ENCODE results near the gene SMAD2.

The SMAD2 gene

DNA sequence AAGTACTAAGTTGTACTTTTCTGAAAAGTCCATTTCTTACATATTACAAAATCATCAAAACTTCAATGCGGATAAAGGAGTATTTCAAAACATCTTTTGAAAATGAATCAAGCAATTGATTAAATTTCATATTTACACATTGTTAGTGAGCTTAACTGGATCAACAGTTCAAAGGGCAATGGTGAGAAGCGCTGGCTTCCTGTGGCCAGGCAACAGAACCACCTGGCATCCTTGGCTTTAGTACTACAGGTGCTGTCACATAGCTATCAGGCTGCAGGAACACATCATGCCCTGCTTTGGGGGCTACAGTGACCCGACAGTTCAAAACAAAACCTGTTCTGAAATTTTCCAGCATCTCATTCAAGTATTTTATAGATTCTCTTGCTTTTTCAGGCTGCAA lies 59.2 kb downstream of the SMAD2 start:
- TF ChIP-seq EZH2 (IDR thresholded peaks at IDR 0.05; ENCODE audit: borderline replicate concordance, low read depth, low read length, severe bottlenecking): no peak
- TF ChIP-seq, protein P1, sequence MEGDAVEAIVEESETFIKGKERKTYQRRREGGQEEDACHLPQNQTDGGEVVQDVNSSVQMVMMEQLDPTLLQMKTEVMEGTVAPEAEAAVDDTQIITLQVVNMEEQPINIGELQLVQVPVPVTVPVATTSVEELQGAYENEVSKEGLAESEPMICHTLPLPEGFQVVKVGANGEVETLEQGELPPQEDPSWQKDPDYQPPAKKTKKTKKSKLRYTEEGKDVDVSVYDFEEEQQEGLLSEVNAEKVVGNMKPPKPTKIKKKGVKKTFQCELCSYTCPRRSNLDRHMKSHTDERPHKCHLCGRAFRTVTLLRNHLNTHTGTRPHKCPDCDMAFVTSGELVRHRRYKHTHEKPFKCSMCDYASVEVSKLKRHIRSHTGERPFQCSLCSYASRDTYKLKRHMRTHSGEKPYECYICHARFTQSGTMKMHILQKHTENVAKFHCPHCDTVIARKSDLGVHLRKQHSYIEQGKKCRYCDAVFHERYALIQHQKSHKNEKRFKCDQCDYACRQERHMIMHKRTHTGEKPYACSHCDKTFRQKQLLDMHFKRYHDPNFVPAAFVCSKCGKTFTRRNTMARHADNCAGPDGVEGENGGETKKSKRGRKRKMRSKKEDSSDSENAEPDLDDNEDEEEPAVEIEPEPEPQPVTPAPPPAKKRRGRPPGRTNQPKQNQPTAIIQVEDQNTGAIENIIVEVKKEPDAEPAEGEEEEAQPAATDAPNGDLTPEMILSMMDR (IDR thresholded peaks at IDR 0.05; ENCODE audit: borderline replicate concordance, extremely low read depth, low read length, poor library complexity, severe bottlenecking): no peak
- H3K27ac ChIP-seq (ENCODE audit: low read length): no peak overlapping the region
- H2AFZ ChIP-seq (ENCODE audit: low read depth, low read length): no peak overlapping the region
- H3K4me2 ChIP-seq (ENCODE audit: insufficient read depth, low read length): no peak overlapping the region
- peaks cover 64% of the 10 kb centered on the region for H3K36me3 ChIP-seq (ENCODE audit: insufficient read depth, low read length)
- no peak overlapping the region for H3K4me3 ChIP-seq (ENCODE audit: low read depth in 1 of 2, low read length in 2 of 2)
- H3K79me2 ChIP-seq (ENCODE audit: insufficient read depth, low read length): peaks cover 52% of the 10 kb centered on the region
- H3K9ac ChIP-seq (ENCODE audit: low read depth, low read length): no peak overlapping the region
- H4K20me1 ChIP-seq (ENCODE audit: insufficient read depth, low read length): peaks cover 14% of the 10 kb centered on the region; the same call in 1 of the 2 replicates
- ATAC-seq (ENCODE audit: insufficient read depth, low read depth) (no peak), DNase-seq (no peak)
- no peaks in the 10 kb centered on the region for H3K9me3 ChIP-seq (ENCODE audit: insufficient read depth, low read length, severe bottlenecking)
- H3K4me1 ChIP-seq (ENCODE audit: insufficient read depth, low read length): no peaks in the 10 kb centered on the region
- H3K27me3 ChIP-seq (ENCODE audit: insufficient read depth, low read length, poor library complexity): no peaks in the 10 kb centered on the region

- Histone ChIP-seq H3K9me3 (ENCODE audit: insufficient read depth, low read length, severe bottlenecking) (no peaks in the 10 kb centered on the region), H2AFZ (ENCODE audit: low read depth, low read length) (no peak overlapping the region), H3K4me3 (ENCODE audit: low read depth in 1 of 2, low read length in 2 of 2) (no peak overlapping the region), H4K20me1 (ENCODE audit: insufficient read depth, low read length) (peaks cover 14% of the 10 kb centered on the region; the same call in 1 of the 2 replicates), H3K27me3 (ENCODE audit: insufficient read depth, low read length, poor library complexity) (no peaks in the 10 kb centered on the region), H3K4me2 (ENCODE audit: insufficient read depth, low read length) (no peak overlapping the region), H3K79me2 (ENCODE audit: insufficient read depth, low read length) (peaks cover 46% of the 10 kb centered on the region), H3K27ac (ENCODE audit: low read length) (no peak overlapping the region), H3K4me1 (ENCODE audit: insufficient read depth, low read length) (no peaks in the 10 kb centered on the region), H3K36me3 (ENCODE audit: insufficient read depth, low read length) (peaks cover 71% of the 10 kb centered on the region), H3K9ac (ENCODE audit: low read depth, low read length) (no peak overlapping the region)
- TF ChIP-seq EZH2 (IDR thresholded peaks at IDR 0.05; ENCODE audit: borderline replicate concordance, low read depth, low read length, severe bottlenecking): no peak
- TF ChIP-seq, protein P1 (IDR thresholded peaks at IDR 0.05; ENCODE audit: borderline replicate concordance, extremely low read depth, low read length, poor library complexity, severe bottlenecking): no peak
- DNase-seq (no peak), ATAC-seq (ENCODE audit: insufficient read depth, low read depth) (no peak)
Observed at GRCh38 chr18:47870605-47871004, 59.9 kb downstream of the SMAD2 start.

GRCh38 chr18:47868744-47869143 lies 61.7 kb downstream of the SMAD2 start:
- no peak overlapping the region for H3K4me3 ChIP-seq (ENCODE audit: low read depth in 1 of 2, low read length in 2 of 2)
- DNase-seq (no peak), ATAC-seq (ENCODE audit: insufficient read depth, low read depth) (no peak)
- no peaks in the 10 kb centered on the region for H3K4me1 ChIP-seq (ENCODE audit: insufficient read depth, low read length)
- peaks cover 78% of the 10 kb centered on the region for H3K36me3 ChIP-seq (ENCODE audit: insufficient read depth, low read length)
- no peaks in the 10 kb centered on the region for H3K9me3 ChIP-seq (ENCODE audit: insufficient read depth, low read length, severe bottlenecking)
- H4K20me1 ChIP-seq (ENCODE audit: insufficient read depth, low read length): peaks cover 9% of the 10 kb centered on the region; the same call in 1 of the 2 replicates
- no peak overlapping the region for H3K9ac ChIP-seq (ENCODE audit: low read depth, low read length)
- H2AFZ ChIP-seq (ENCODE audit: low read depth, low read length): no peak overlapping the region
- TF ChIP-seq, protein P1 (IDR thresholded peaks at IDR 0.05; ENCODE audit: borderline replicate concordance, extremely low read depth, low read length, poor library complexity, severe bottlenecking): no peak
- no peak for TF ChIP-seq EZH2 (IDR thresholded peaks at IDR 0.05; ENCODE audit: borderline replicate concordance, low read depth, low read length, severe bottlenecking)
- H3K27me3 ChIP-seq (ENCODE audit: insufficient read depth, low read length, poor library complexity): no peaks in the 10 kb centered on the region
- no peak overlapping the region for H3K27ac ChIP-seq (ENCODE audit: low read length)
- no peak overlapping the region for H3K4me2 ChIP-seq (ENCODE audit: insufficient read depth, low read length)
- H3K79me2 ChIP-seq (ENCODE audit: insufficient read depth, low read length): peaks cover 29% of the 10 kb centered on the region

DNA sequence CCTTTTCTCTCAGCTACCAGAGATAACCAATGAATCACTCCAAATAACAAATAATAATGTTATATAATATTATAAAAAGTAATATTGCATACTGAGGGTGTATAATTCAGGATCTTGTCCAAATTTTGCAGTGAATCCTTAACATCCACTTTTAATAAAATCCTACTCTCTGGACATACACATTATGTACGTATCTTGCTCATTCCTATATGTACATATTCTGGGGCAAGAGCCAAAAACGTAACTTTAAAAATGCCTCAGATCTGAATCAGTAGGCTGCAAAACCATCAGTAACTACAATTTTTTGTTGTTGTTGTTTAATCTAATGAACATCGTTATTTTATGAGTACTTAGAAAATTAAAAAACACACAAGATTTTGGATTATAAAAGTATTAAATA lies 65.3 kb downstream of the SMAD2 start:
- H3K4me1 ChIP-seq (ENCODE audit: insufficient read depth, low read length): no peaks in the 10 kb centered on the region
- no peak overlapping the region for H3K9ac ChIP-seq (ENCODE audit: low read depth, low read length)
- no peak for ATAC-seq (ENCODE audit: insufficient read depth, low read depth)
- H3K4me2 ChIP-seq (ENCODE audit: insufficient read depth, low read length): no peak overlapping the region
- H3K9me3 ChIP-seq (ENCODE audit: insufficient read depth, low read length, severe bottlenecking): peaks cover under 1% of the 10 kb centered on the region
- H2AFZ ChIP-seq (ENCODE audit: low read depth, low read length): no peak overlapping the region
- no peak overlapping the region for H3K4me3 ChIP-seq (ENCODE audit: low read depth in 1 of 2, low read length in 2 of 2)
- peaks cover 95% of the 10 kb centered on the region for H3K36me3 ChIP-seq (ENCODE audit: insufficient read depth, low read length)
- TF ChIP-seq, protein P1 (IDR thresholded peaks at IDR 0.05; ENCODE audit: borderline replicate concordance, extremely low read depth, low read length, poor library complexity, severe bottlenecking): no peak
- TF ChIP-seq EZH2 (IDR thresholded peaks at IDR 0.05; ENCODE audit: borderline replicate concordance, low read depth, low read length, severe bottlenecking): no peak
- no peak overlapping the region for H3K27ac ChIP-seq (ENCODE audit: low read length)
- no peaks in the 10 kb centered on the region for H4K20me1 ChIP-seq (ENCODE audit: insufficient read depth, low read length)
- H3K79me2 ChIP-seq (ENCODE audit: insufficient read depth, low read length): peaks cover 2% of the 10 kb centered on the region; the same call in 1 of the 2 replicates
- no peaks in the 10 kb centered on the region for H3K27me3 ChIP-seq (ENCODE audit: insufficient read depth, low read length, poor library complexity)
- DNase-seq: no peak
